SH-SY5Y (cell line): ENCODE data around the gene IQCB1.

Experiments
- GATA2 ChIP-seq: IDR thresholded peaks from 2 replicates; pipeline ENCODE4 v1.6.1; 2011; ENCODE audit warnings: mild to moderate bottlenecking, low read depth, low read length
- GATA3 ChIP-seq: IDR thresholded peaks from 2 replicates; pipeline ENCODE4 v1.6.1; 2011; ENCODE audit warnings: low read depth, mild to moderate bottlenecking, low read length, moderate library complexity

GRCh38 chr3:121878411-121878810 is 43.6 kb upstream of the IQCB1 start:
- TF ChIP-seq GATA2 (no peak), GATA3 (no peak)
